Tongue (tissue), 1 donor: ENCODE data around the gene AP5M1. TPM values are rescaled to one million over a fixed set of nuclear protein-coding genes. Genes with fewer than 3 reads are reported as not detected.

Source experiments
- total RNA-seq: library from RNA; depleted of rRNA; stranded (reverse); fragments of >200 nt; gene quantifications from one replicate; pipeline ENCODE4 v1.2.3, GENCODE V29; 2014

Gene AP5M1
- total RNA-seq, 1 donor from 2014 or later, result 25.4 TPM

Other genes with a start within 250 kb of the AP5M1 start
- gene EXOC5, start 66 bp upstream of the AP5M1 start, total RNA-seq, result 80.6 TPM
- gene NAA30, start 121.6 kb downstream of the AP5M1 start, total RNA-seq, result 38.4 TPM
- not detected for gene CCDC198, start 224.9 kb downstream of the AP5M1 start, total RNA-seq